NCI-H69 (cell line): Measurements from ENCODE around the gene MYRFL.
"Not testable (repeated sequence)": the region's sequence is repeated elsewhere in the genome, so short reads cannot be mapped to it uniquely, and the experiment has no call there.

Source experiments
- DNase-seq: peaks from one replicate; lab custom pipeline; 2025; lab: John Stamatoyannopoulos, UW

MYRFL gene

DNA sequence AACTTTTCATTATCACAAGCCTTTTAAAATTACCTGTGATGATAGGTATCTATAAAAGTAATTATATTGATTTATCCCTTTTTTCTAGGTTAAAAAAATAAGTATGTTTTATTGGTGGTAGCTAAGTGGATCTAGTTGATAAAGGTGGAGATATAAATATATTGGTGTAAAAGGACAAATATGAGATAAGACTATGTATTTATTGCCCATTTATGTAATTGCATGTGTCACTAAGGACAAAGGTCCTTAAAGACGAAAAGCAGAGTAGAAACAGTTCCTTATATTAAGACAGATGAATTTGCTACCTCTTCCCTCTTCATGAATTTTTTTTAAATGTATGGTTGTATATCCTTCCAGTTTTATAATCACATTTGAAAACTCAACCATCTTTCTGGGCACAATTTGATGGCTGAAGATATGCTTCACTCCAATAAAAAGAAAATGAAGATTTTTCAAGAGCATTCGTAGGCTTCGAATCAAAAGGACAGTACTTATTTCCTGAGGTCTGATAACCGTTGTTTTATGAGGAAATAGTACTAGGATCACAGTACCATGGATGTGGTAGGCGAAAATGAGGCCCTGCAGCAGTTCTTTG, at the start of gene MYRFL:
Gene MYRFL, plus strand, starts transcription at position 262 of the 595 bp plus-strand sequence. Its CDS starts 291 bp downstream, at position 553.
- no peak for DNase-seq

DNA sequence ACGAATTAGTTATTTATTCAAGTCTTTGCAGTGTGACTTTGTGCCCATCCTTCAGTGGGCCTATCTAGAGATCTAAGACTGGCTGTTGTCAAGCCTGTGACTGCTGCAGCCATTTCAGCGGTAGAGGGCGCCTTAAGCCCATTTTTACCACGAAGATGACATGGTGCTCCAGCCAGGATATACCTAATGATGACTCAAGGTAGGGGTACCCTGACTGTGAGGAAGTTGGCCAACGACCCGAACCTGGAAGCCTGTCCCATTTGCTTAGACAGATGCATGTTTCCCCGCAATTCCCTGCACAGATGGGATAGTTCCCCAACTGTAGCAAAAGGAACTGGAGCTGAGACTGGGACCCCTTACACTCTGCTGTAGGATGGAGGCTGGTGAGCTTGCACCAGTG, 45.1 kb upstream of the MYRFL start:
- DNase-seq = no peak

DNA sequence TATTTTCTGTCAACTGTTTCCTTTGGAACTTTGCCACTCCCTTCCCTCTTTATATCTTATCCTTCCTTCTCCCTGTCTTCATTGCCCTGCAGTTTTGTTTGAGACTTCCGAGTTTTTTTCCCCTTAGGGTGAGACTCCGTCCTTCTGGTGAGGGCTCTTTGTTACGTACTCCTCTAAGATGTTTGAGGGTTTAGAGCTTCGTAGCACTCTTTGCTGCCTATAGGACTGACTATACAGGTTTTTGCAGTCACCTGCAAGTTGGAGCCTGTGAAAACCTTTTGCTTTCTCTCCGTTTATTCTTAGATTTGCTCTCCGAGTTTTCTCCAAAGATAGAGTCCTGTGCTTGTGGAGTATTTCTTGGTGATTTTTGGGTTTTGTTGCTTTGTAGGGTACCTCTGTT, 41.7 kb upstream of the MYRFL start:
- no peak for DNase-seq

- DNase-seq = no peak
Observed at GRCh38 chr12:69789351-69789750, 35.7 kb upstream of the MYRFL start.

GRCh38 chr12:69792533-69792932, 32.5 kb upstream of the MYRFL start:
- DNase-seq = no peak

- DNase-seq = not testable (repeated sequence)
Observed at GRCh38 chr12:69807101-69807897, 17.7 kb upstream of the MYRFL start.

GRCh38 chr12:69810870-69811498, 14.0 kb upstream of the MYRFL start:
- no peak for DNase-seq

DNA sequence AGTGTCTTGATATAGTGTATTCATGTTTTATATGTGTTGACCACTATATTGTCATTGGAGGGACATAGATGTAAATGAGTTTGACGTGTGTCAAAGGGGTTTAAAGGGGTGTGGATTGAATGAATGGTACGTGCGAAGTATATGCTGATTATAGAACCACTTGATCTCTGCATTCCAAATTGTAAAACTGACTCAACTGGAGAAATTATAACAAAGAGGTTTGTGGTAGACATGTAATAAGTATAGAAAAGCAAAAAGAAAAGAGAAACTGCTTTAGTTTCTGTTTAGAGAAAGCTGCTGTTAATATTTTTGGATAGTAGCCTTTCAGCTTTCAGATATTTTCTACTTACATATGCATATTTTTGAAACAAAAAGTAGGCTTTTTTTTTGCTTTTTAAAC, 8.9 kb upstream of the MYRFL start:
- DNase-seq = no peak

- no peak for DNase-seq
Observed at GRCh38 chr12:69821032-69821455, 4.0 kb upstream of the MYRFL start.

DNA sequence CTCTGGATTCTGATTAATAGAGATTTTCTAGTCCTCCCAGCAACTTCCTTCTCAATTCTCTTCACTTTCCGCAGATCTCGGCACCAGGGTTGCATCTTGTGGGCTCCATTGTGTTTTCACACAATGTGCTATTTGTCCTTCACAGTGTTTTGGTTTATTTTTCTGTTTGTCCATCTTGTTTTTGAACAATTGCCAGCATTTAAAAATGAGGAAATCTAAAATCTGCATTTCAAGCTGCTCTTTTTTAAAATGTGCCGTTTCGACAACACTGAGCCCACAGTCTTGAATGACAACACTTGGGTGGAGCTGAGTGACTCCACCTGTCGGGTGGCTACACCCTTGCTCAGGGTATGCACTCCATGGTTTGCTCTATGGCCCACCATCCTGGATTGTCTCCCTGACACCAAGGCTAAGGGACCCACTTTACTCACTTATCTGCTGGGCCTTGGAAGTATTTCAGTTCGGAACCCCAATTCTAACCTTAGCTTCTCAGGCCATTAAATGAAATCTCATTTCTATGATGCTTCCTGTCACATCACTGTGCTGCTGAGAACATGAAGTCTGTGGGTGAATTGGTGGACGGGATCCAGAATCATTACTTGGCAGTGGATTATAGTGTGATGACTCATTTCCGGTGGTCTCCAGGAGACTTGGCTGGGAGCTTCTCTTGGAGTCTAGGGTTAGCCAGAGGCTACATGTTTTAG, 3.4 kb upstream of the MYRFL start:
- DNase-seq = peak; percentile 60

DNA sequence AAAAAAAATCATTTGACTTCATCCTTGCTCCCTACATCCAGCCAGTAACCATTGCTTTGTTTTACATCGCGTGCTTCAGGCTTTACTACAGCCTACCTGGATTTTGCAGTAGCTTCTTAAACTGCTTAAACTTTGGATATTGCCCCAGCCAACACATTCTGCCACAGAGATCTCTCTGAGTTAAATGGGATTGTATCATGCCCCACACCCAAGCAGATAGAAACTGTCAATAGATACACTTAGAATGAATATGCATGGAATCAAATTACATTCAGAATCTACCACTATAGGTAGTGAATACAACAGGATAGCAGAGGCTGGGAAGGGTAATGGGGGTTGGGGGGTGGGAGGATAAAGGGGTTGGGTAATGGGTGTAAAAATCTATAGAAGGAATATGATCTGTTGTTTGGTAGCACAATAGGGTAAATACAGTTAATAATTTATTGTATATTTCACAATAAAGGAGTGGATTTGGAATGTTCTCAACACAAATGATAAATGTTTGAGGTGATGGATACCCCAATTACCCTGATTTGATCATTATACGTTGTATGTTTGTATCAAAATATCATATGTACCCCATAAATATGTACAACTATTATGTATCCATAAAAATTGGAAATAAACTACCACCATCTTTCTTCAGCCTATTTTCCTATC, 2.7 kb upstream of the MYRFL start:
- DNase-seq = peak; percentile 15

DNA sequence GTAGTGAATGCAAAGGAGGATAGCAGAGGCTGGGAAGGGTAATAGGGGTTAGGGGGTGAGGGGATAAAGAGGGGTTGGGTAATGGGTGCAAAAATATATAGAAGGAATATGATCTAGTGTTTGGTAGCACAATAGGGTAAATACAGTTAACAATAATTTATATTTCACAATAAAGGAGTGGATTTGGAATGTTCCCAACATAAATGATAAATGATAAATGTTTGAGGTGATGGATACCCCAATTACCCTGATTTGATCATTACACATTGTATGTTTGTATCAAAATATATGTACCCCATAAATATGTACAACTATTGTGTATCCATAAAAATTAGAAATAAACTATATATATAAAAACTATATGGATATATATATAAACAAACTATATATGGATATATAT, 999 bp upstream of the MYRFL start:
- DNase-seq = no peak

- no peak for DNase-seq
Observed at GRCh38 chr12:69828897-69829296, 3.9 kb downstream of the MYRFL start.

DNA sequence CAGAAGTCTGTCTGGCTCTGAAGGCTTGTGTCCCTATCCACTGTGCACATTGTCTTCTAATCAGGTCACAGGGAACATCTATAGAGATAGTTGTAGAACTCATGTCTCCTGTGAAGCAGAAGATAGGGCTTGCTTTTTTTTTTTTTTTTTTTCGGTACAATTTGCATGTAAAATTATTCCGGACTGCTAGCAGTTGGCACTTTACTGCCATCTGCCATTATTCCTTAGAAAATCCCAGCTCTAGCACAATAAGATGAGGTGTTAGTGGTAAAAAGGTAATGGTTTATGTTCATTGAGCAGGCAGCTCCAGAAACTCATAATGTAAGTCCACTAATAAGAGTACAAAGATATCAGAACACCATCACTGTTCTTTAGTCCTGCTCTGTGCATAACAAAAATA, 8.7 kb downstream of the MYRFL start:
- no peak for DNase-seq

DNA sequence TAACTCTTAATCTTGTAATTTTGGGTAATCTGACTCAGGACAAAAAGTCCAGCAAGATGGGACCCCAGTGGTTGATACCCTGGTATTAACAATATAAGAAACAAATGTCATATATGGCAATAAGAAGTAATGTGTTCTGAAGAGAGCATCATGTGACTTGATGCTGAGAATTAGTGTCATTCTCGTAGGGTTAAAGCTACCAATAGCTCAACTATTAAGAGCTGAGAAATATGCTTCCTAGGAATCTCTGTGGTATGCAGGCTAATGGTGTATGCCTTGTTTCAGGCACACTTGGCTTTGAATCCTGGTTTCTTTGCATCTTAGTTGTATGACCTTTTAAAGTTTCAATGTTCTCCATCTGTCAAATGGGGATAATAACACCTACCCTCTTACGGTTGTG, 9.1 kb downstream of the MYRFL start:
- no peak for DNase-seq

DNA sequence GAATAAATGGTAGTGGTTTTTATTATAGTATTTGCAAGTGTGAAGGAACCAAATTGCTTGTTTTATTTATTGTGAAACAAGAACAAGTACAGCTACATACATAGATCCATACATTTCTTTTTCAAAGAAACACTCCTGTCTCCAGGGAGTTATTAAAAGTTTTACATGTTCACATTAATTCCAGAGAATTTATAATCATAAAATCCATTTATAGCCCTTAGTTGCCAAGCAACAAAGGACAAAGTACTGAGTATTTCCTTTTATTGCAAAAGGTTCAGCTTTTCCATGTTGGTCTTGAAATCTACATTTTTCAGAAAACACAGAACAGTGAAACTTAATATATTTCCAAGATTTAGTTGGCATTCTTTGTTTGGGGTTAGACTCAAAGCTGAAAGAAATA, 9.5 kb downstream of the MYRFL start:
- DNase-seq = no peak

DNA sequence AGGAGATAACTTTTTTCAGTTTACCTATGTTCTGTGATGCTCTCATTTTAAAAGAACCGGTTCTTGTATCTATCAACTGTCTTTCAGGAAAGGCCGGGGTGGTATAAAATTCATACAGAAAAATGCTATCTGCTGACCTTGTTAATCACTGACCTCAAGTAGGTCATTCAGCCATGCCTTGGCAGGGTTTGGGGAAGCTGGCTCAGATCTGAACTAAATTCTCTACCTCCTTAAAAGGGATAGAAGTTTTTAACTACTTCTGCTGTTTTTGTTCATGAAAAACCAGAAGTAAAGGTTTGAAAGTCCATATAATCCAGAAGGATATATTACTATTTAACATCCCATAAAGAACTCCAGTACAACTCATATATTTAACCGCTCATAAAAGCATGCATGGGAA, 10.1 kb downstream of the MYRFL start:
- DNase-seq = no peak

- no peak for DNase-seq
Observed at GRCh38 chr12:69836015-69836414, 11.0 kb downstream of the MYRFL start.

- no peak for DNase-seq
Observed at GRCh38 chr12:69837191-69837590, 12.2 kb downstream of the MYRFL start.

- no peak for DNase-seq
Observed at GRCh38 chr12:69837657-69838415, 12.8 kb downstream of the MYRFL start.

GRCh38 chr12:69840727-69841126, 15.7 kb downstream of the MYRFL start:
- no peak for DNase-seq
